OCI-LY1 (cell line): ENCODE results near the gene TP53TG5.

ENCODE experiments used
- EZH2 ChIP-seq: fragments of 200-600 bp; sonication (generic), shearing (Covaris generic); IDR thresholded peaks from 2 replicates; pipeline ENCODE4 v1.8.0; 2017; ENCODE audit warnings: borderline replicate concordance, mixed run types, mild to moderate bottlenecking, antibody characterized with exemption, low read length, moderate library complexity, mixed read lengths
- TF ChIP-seq, protein P1 (sequence below): fragments of 200-600 bp; sonication (generic), shearing (Covaris generic); IDR thresholded peaks from 2 replicates; pipeline ENCODE4 v1.5.1; 2017; ENCODE audit warnings: mild to moderate bottlenecking, antibody characterized with exemption, low read length, moderate library complexity, mixed read lengths

DNA sequence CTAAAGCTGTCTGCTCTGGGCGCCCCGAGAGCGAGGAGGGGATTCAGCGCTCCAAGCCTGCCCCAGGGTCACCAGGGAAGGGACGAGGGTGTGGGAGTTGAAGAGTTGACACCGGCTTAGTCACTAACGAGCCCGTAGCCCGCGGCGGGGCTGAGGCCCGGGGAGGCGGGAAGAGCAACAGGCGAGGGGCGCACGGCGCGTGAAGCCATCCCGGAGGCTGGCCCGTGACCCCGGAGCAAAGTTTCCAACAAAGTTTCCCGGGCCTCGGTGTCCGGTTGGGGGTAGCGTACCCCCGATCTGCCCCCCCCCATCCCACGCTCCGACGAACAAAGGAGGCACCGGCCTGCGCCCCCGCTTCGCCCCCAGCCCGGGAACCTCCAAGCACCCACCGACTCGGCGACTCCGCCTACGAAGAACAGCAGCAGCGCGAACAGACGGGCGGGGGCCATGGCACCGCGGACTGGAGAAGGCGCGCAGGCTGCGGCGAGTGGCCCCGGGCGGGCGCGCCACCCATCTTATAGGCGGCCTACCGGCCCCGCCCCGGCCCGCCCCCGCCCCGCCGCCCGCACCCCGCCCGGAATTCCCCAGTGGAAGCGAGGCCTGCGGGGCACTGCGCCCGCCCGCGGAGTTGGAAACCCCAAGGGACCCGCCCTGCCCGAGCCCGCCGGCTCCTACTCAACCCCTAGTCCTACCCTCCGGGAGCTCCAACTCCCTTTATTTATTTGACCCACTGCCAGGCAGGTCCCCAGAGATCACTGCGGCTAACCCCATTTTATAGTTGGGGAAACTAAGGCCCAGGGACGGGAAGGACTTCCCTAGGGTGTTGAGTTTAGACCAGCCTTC lies 30.0 kb downstream of the TP53TG5 start, which contains the start of gene SDC4:
- TF ChIP-seq, protein P1, sequence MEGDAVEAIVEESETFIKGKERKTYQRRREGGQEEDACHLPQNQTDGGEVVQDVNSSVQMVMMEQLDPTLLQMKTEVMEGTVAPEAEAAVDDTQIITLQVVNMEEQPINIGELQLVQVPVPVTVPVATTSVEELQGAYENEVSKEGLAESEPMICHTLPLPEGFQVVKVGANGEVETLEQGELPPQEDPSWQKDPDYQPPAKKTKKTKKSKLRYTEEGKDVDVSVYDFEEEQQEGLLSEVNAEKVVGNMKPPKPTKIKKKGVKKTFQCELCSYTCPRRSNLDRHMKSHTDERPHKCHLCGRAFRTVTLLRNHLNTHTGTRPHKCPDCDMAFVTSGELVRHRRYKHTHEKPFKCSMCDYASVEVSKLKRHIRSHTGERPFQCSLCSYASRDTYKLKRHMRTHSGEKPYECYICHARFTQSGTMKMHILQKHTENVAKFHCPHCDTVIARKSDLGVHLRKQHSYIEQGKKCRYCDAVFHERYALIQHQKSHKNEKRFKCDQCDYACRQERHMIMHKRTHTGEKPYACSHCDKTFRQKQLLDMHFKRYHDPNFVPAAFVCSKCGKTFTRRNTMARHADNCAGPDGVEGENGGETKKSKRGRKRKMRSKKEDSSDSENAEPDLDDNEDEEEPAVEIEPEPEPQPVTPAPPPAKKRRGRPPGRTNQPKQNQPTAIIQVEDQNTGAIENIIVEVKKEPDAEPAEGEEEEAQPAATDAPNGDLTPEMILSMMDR = no peak
- no peak for TF ChIP-seq EZH2
